ENCODE measurements around the gene FOXM1. TPM values are rescaled to one million over a fixed set of nuclear protein-coding genes. Genes with fewer than 3 reads are reported as not detected.

The FOXM1 gene
- total RNA-seq, 4 donors from 2014 or later = 1.3 to 1.7 TPM; not detected in 2

GRCh38 chr12:2900642-2901041 is 23.7 kb upstream of the FOXM1 start:
- Histone ChIP-seq H3K4me3 (no peak overlapping the region), H3K27me3 (no peaks in the 10 kb centered on the region), H3K9me3 (no peaks in the 10 kb centered on the region), H3K36me3 (no peaks in the 10 kb centered on the region), H3K27ac (no peak overlapping the region), H3K4me1 (peaks cover 0 to 58% (median 7%) of the 10 kb centered on the region in 3 donors)
- TF ChIP-seq CTCF (IDR thresholded peaks at IDR 0.05) (no peak), EP300 (IDR thresholded peaks at IDR 0.05) (no peak), POLR2A (IDR thresholded peaks at IDR 0.05) (no peak), POLR2AphosphoS5 (IDR thresholded peaks at IDR 0.05) (no peak)
- ATAC-seq = no peak
- 90 to 92% methylated on average over 7 to 8 of the region's 8 CpGs for WGBS, 2 donors (ENCODE audit: low coverage in 1 of 2)

GRCh38 chr12:2897418-2897817 is 20.4 kb upstream of the FOXM1 start:
- H3K27ac ChIP-seq = no peak overlapping the region
- H3K4me3 ChIP-seq = no peak overlapping the region
- TF ChIP-seq EP300 (IDR thresholded peaks at IDR 0.05) (no peak), POLR2A (IDR thresholded peaks at IDR 0.05) (no peak), CTCF (IDR thresholded peaks at IDR 0.05) (no peak), POLR2AphosphoS5 (IDR thresholded peaks at IDR 0.05) (no peak)
- ATAC-seq = no peak
- no peaks in the 10 kb centered on the region for H3K36me3 ChIP-seq
- no peaks in the 10 kb centered on the region for H3K9me3 ChIP-seq
- peaks cover 0 to 82% (median 7%) of the 10 kb centered on the region in 3 donors for H3K4me1 ChIP-seq
- H3K27me3 ChIP-seq = no peaks in the 10 kb centered on the region
- WGBS, 2 donors (ENCODE audit: low coverage in 1 of 2) = 80 to 88% methylated on average over 1 to 3 of the region's 5 CpGs

GRCh38 chr12:2895511-2895910 is 18.5 kb upstream of the FOXM1 start:
- H3K9me3 ChIP-seq = no peaks in the 10 kb centered on the region
- WGBS, 2 donors (ENCODE audit: low coverage in 1 of 2) = 52 to 73% methylated on average over 2 of the region's 2 CpGs
- no peaks in the 10 kb centered on the region for H3K27me3 ChIP-seq
- H3K4me3 ChIP-seq = no peak overlapping the region
- ATAC-seq = no peak
- H3K36me3 ChIP-seq = no peaks in the 10 kb centered on the region
- peak overlapping the region in 2 of 4 donors; percentile 24 to 50 for H3K27ac ChIP-seq
- peaks cover 0 to 75% (median 13%) of the 10 kb centered on the region in 3 donors for H3K4me1 ChIP-seq
- no peak for TF ChIP-seq POLR2A (IDR thresholded peaks at IDR 0.05)
- TF ChIP-seq EP300 (IDR thresholded peaks at IDR 0.05) = no peak
- no peak for TF ChIP-seq CTCF (IDR thresholded peaks at IDR 0.05)
- TF ChIP-seq POLR2AphosphoS5 (IDR thresholded peaks at IDR 0.05) = no peak

GRCh38 chr12:2895051-2895451 is 18.1 kb upstream of the FOXM1 start:
- Histone ChIP-seq H3K27ac (peak overlapping the region in 3 of 4 donors; percentile 24 to 50 (median 32)), H3K36me3 (no peaks in the 10 kb centered on the region), H3K4me1 (peaks cover 0 to 75% (median 15%) of the 10 kb centered on the region in 3 donors), H3K4me3 (no peak overlapping the region), H3K27me3 (no peaks in the 10 kb centered on the region), H3K9me3 (no peaks in the 10 kb centered on the region)
- no peak for ATAC-seq
- TF ChIP-seq CTCF (IDR thresholded peaks at IDR 0.05) = no peak
- TF ChIP-seq POLR2AphosphoS5 (IDR thresholded peaks at IDR 0.05) = no peak
- TF ChIP-seq POLR2A (IDR thresholded peaks at IDR 0.05) = no peak
- TF ChIP-seq EP300 (IDR thresholded peaks at IDR 0.05) = no peak
- 12 to 40% methylated on average over 1 to 2 of the region's 2 CpGs for WGBS, 2 donors (ENCODE audit: low coverage in 1 of 2)

- Histone ChIP-seq H3K4me3 (peak overlapping the region in 1 of 2 donors; percentile 64), H3K4me1 (peaks cover 0 to 66% (median 16%) of the 10 kb centered on the region in 3 donors), H3K27me3 (no peaks in the 10 kb centered on the region), H3K9me3 (no peaks in the 10 kb centered on the region), H3K27ac (peak overlapping the region in 2 of 4 donors; percentile 94), H3K36me3 (peaks cover 0 to 6% of the 10 kb centered on the region in 2 donors)
- ATAC-seq = no peak
- 44 to 80% methylated on average over 1 to 5 of the region's 8 CpGs for WGBS, 2 donors (ENCODE audit: low coverage in 1 of 2)
- TF ChIP-seq EP300 (IDR thresholded peaks at IDR 0.05) (no peak), POLR2AphosphoS5 (IDR thresholded peaks at IDR 0.05) (peak; percentile 88)
Observed at GRCh38 chr12:2893007-2893406, 16.0 kb upstream of the FOXM1 start.
